ENCODE measurements around the gene NLRP3. TPM values are rescaled to one million over a fixed set of nuclear protein-coding genes. Genes with fewer than 3 reads are reported as not detected.

Gene NLRP3
- 1.8 TPM for total RNA-seq

DNA sequence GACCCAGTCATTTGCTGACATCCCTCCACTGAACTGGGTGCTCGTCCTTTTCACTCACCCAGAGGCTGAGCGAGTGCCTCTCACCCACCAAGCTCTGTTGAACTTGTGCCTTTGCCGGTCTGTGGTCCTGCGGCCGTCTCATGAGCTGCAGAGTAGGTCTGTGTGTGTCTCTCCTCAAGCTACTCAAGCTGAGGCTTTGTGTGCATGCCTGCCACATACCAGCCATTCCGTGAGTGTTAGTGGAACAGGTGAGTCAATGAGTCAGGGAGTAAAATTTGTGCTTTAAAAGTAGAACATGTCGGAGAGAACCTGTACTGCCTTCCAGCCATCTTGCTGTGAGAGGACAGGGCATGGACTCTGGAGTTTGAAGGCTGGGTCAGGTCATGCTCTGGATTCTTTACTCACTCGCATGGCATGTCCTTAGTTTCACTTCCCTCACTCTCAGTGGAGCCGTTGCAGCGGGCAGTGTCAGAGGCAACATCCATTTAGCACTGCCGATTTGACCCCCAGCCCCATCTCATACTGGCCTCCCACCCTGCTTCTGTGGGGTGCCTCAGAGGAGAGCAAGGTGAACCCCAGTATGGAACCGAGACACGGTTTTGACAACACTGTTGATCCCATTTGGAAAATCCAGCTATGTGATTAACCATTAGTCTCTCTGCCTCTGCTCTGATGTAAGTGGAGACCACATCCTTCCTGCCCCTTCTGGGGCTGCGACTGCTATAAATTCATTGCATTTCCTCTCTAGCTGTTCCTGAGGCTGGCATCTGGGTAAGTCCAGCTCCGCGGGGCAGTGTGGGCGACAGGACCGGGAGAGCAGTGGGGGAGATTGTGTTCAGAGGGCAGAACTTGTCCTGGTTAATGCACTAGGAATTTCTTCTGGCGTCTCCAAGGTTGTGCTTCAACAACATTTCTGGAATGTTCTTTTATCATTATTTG lies at the start of gene NLRP3:
NLRP3 (plus strand) TSS at position 751 of the 939 bp plus-strand sequence. CDS start 2,628 bp downstream, outside the sequence.

Other genes with a start within 250 kb of the NLRP3 start
- 176 TPM for gene ZNF124, start 244.2 kb upstream of the NLRP3 start, total RNA-seq
- gene VN1R5, start 160.1 kb upstream of the NLRP3 start, total RNA-seq, result not detected
- 15.9 TPM for gene ZNF496, start 84.3 kb upstream of the NLRP3 start, total RNA-seq
- gene OR2B11, start 41.9 kb downstream of the NLRP3 start, total RNA-seq, result not detected
- gene OR2C3, start 120.3 kb downstream of the NLRP3 start, total RNA-seq, result 0.23 TPM
- gene GCSAML, start 133.0 kb downstream of the NLRP3 start, total RNA-seq, result 0.69 TPM
- not detected for gene OR2G2, start 172.2 kb downstream of the NLRP3 start, total RNA-seq
- gene OR2G3, start 189.4 kb downstream of the NLRP3 start, total RNA-seq, result not detected